Spleen (tissue), 11 donors: ENCODE measurements around the gene FEZ2. TPM values are rescaled to one million over a fixed set of nuclear protein-coding genes. Genes with fewer than 3 reads are reported as not detected.

Experiments used
- DNase-seq: peaks from one replicate; pipeline ENCODE4 v3.0.0-alpha.2; 2020
- H3K27ac ChIP-seq, 8 donors: fragments of 200-600 bp; sonication (generic) in 7 of 8; 1 replicate in 4 of 8; 2 replicates in 4 of 8; pipeline versions ENCODE4 v1.5.0 to v1.8.0; 2016 to 2021; ENCODE audit warnings: inconsistent platforms in 4 of 8, mild to moderate bottlenecking in 4 of 8, moderate library complexity in 1 of 8
- H3K27me3 ChIP-seq, 7 donors: fragments of 200-600 bp; sonication (generic) in 6 of 7; replicated peaks in 1 of 7; 1 replicate in 4 of 7; 2 replicates in 3 of 7; pipeline versions ENCODE4 v1.5.0 to v1.8.0; 2016 to 2021; ENCODE audit warnings: inconsistent platforms in 3 of 7, mild to moderate bottlenecking in 1 of 7
- H3K36me3 ChIP-seq, 6 donors: fragments of 200-600 bp; sonication (generic) in 5 of 6; 1 replicate in 4 of 6; 2 replicates in 2 of 6; pipeline versions ENCODE4 v1.5.0 to v1.8.0; 2016 to 2021; ENCODE audit warnings: inconsistent platforms in 2 of 6
- H3K4me1 ChIP-seq, 6 donors: fragments of 200-600 bp; sonication (generic) in 5 of 6; 1 replicate in 3 of 6; 2 replicates in 3 of 6; pipeline versions ENCODE4 v1.5.0 to v1.8.0; 2016 to 2021; ENCODE audit warnings: inconsistent platforms in 3 of 6
- H3K4me3 ChIP-seq, 8 donors: fragments of 200-600 bp; sonication (generic) in 7 of 8; 1 replicate in 4 of 8; 2 replicates in 4 of 8; pipeline versions ENCODE4 v1.5.0 to v1.8.0; 2016 to 2021; ENCODE audit warnings: inconsistent platforms in 4 of 8, mild to moderate bottlenecking in 4 of 8, moderate library complexity in 2 of 8
- H3K9me3 ChIP-seq, 8 donors: fragments of 200-600 bp; sonication (generic) in 7 of 8; 1 replicate in 4 of 8; 2 replicates in 4 of 8; pipeline versions ENCODE4 v1.5.0 to v1.8.0; 2016 to 2021; ENCODE audit warnings: inconsistent platforms in 4 of 8
- POLR2A ChIP-seq, 3 donors: fragments of 450-650 bp; IDR thresholded peaks; one replicate each; pipeline ENCODE4 v1.5.1; 2017; ENCODE audit warnings: antibody characterized with exemption in 3 of 3, mild to moderate bottlenecking in 1 of 3
- POLR2AphosphoS5 ChIP-seq, 3 donors: sonication (generic); formaldehyde crosslinking; IDR thresholded peaks; one replicate each; pipeline ENCODE4 v1.5.1; 2017; ENCODE audit warnings: antibody characterized with exemption in 3 of 3
- WGBS, 5 donors: extraction: QIAGEN DNeasy Blood & Tissue Kit in 3 of 5; methylation state at CpG; one replicate each; pipeline versions ENCODE4 v1.1.5 to v1.1.7; 2013 to 2018; 5-methylcytosine and 5-hydroxymethylcytosine counted together
- intact Hi-C: fragments of 100-400 bp; cut with DNase I; formaldehyde crosslinking; loops from one replicate; pipeline ENCODE4 v1.15.0; 2023; ENCODE audit warnings: low total_unique reads
- polyA plus RNA-seq, 3 donors: library from polyadenylated mRNA; stranded (reverse); fragments of 200-250 nt; gene quantifications; one replicate each; pipeline ENCODE4 v1.2.1, GENCODE V29; 2013
- total RNA-seq, 7 donors: library from RNA; depleted of rRNA in 3 of 7; stranded (reverse); fragments of >200 nt in 3 of 7; fragmentation: NEBNext Ultra II Directional in 4 of 7; extraction: Animal tissue kit (Norgen Biotek cat#: 25700) in 4 of 7; gene quantifications; one replicate each; pipeline versions ENCODE4 v1.1.0 to v1.2.1, GENCODE V29; 2016 to 2021
- TF ChIP-seq, protein P1 (sequence below), 11 experiments: fragments of 200-600 bp in 7 of 11; fragments of 450-650 bp in 4 of 11; sonication (generic) in 4 of 11; IDR thresholded peaks in 8 of 11; conservative IDR thresholded peaks in 3 of 11; 1 replicate in 7 of 11; 2 replicates in 4 of 11; pipeline versions ENCODE4 v1.4.0 to v1.8.0; 2016 to 2021; ENCODE audit warnings: antibody characterized with exemption in 11 of 11, inconsistent platforms in 4 of 11, mild to moderate bottlenecking in 1 of 11
- donor health status: healthy with polysubstance abuse.
- donor health status: DM: no; HTN: no; CAD: no; lungs with moderate emphysema.
- donor health status: DM: no; HTN: no; CAD: no.
- donor health status: Bipolar disorder and iron deficiency.
- donor health status: healthy.
- donor health status: DM: no; HTN: no; CAD: no.
- donor health status: DM: yes; HTN: yes; CAD: no.

The FEZ2 gene
- total and polyA plus RNA-seq, 10 donors = 12.2 to 76.9 (median 57.1) TPM

- intact Hi-C loops = no loop called here
- no peak for DNase-seq
- 79 to 89% (median 86%) methylated on average over 11 of the region's 11 CpGs for WGBS, 5 donors
- H3K27ac ChIP-seq = peak overlapping the region in 6 of 8 donors; percentile 27 to 72 (median 43)
- no peak overlapping the region for H3K4me3 ChIP-seq
- TF ChIP-seq, protein P1, sequence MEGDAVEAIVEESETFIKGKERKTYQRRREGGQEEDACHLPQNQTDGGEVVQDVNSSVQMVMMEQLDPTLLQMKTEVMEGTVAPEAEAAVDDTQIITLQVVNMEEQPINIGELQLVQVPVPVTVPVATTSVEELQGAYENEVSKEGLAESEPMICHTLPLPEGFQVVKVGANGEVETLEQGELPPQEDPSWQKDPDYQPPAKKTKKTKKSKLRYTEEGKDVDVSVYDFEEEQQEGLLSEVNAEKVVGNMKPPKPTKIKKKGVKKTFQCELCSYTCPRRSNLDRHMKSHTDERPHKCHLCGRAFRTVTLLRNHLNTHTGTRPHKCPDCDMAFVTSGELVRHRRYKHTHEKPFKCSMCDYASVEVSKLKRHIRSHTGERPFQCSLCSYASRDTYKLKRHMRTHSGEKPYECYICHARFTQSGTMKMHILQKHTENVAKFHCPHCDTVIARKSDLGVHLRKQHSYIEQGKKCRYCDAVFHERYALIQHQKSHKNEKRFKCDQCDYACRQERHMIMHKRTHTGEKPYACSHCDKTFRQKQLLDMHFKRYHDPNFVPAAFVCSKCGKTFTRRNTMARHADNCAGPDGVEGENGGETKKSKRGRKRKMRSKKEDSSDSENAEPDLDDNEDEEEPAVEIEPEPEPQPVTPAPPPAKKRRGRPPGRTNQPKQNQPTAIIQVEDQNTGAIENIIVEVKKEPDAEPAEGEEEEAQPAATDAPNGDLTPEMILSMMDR (IDR thresholded peaks at IDR 0.05 in 8 of 11, conservative IDR thresholded peaks at IDR 0.05 in 3 of 11) = no peak
- no peak for TF ChIP-seq POLR2A (IDR thresholded peaks at IDR 0.05)
- no peaks in the 10 kb centered on the region for H3K9me3 ChIP-seq
- peaks cover 0 to 97% (median 31%) of the 10 kb centered on the region in 6 donors for H3K36me3 ChIP-seq
- no peaks in the 10 kb centered on the region for H3K27me3 ChIP-seq
- H3K4me1 ChIP-seq = peaks cover 0 to 14% (median 7%) of the 10 kb centered on the region in 6 donors
These were observed 56.8 kb downstream of the FEZ2 start for GRCh38 chr2:36540986-36541754.

GRCh38 chr2:36539631-36540030 is 58.3 kb downstream of the FEZ2 start:
- 90 to 94% (median 93%) methylated on average over 7 of the region's 7 CpGs for WGBS, 5 donors
- no peak overlapping the region for H3K4me3 ChIP-seq
- intact Hi-C loops = no loop called here
- TF ChIP-seq POLR2A (IDR thresholded peaks at IDR 0.05) (no peak), POLR2AphosphoS5 (IDR thresholded peaks at IDR 0.05) (no peak)
- TF ChIP-seq, protein P1 (IDR thresholded peaks at IDR 0.05 in 8 of 11, conservative IDR thresholded peaks at IDR 0.05 in 3 of 11) = no peak
- H3K4me1 ChIP-seq = peaks cover 0 to 14% (median 7%) of the 10 kb centered on the region in 6 donors
- H3K27ac ChIP-seq = peak overlapping the region in 1 of 8 donors; percentile 24
- peaks cover 0 to 88% (median 26%) of the 10 kb centered on the region in 6 donors for H3K36me3 ChIP-seq
- H3K9me3 ChIP-seq = peaks cover 0 to under 1% (median 0%) of the 10 kb centered on the region in 8 donors
- no peak for DNase-seq
- H3K27me3 ChIP-seq = no peaks in the 10 kb centered on the region

DNA sequence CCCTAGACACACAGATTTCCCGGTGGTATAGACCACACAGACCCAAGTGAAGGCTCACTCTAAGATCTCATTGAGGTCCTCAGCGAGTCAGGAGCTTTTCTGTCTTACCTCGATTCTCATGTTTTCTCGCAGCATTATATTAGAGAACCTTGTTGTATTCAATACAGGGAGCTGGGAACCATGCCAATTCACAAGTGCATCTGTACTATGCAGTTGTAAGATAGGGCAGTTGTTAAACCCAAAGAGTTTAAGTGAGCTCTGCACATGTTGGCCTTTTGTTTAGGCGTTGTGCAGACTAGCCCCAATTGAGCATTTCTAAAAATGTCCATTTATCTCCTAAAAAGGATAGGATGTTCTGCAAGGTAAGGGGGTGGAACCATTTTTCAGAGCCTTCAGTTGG is 59.6 kb downstream of the FEZ2 start:
- no peak for DNase-seq
- H3K27ac ChIP-seq = no peak overlapping the region
- intact Hi-C loops = no loop called here

DNA sequence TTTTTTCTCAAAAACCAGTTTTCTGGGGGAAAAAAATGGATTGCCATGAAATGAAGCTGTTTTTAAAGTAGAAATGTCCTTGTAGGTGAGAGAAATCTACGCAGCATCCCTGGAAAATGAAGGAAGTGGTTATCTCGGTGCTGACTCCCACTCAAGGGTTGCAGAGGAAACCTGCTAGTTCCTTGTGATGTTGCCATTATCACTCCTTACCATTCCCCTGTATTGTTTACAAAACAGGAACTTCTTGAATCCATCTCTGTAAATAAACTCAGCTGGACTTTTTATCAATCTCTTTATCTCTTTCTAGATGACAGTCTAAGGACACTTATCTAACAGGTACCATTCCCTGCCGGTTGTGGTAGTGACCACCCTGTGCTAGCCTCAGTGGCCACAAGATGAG is 61.2 kb downstream of the FEZ2 start:
- no peak overlapping the region for H3K4me3 ChIP-seq
- H3K4me1 ChIP-seq = peaks cover 0 to 8% (median 1%) of the 10 kb centered on the region in 6 donors
- DNase-seq = no peak
- peaks cover 0 to 5% (median 0%) of the 10 kb centered on the region in 8 donors for H3K9me3 ChIP-seq
- no peaks in the 10 kb centered on the region for H3K27me3 ChIP-seq
- H3K27ac ChIP-seq = no peak overlapping the region
- 58 to 81% (median 69%) methylated on average over 3 of the region's 3 CpGs for WGBS, 5 donors
- TF ChIP-seq, protein P1 (IDR thresholded peaks at IDR 0.05 in 8 of 11, conservative IDR thresholded peaks at IDR 0.05 in 3 of 11) = no peak
- intact Hi-C loops = no loop called here
- peaks cover 0 to 75% (median 19%) of the 10 kb centered on the region in 6 donors for H3K36me3 ChIP-seq

More for the DNA sequence above, 59.6 kb downstream of the FEZ2 start:
- peaks cover 0 to 76% (median 17%) of the 10 kb centered on the region in 6 donors for H3K36me3 ChIP-seq
- H3K27me3 ChIP-seq = no peaks in the 10 kb centered on the region
- 52 to 70% (median 62%) methylated on average over 5 of the region's 5 CpGs for WGBS, 5 donors
- peaks cover 0 to 5% (median 0%) of the 10 kb centered on the region in 8 donors for H3K9me3 ChIP-seq
- no peak overlapping the region for H3K4me3 ChIP-seq
- TF ChIP-seq, protein P1 (IDR thresholded peaks at IDR 0.05 in 8 of 11, conservative IDR thresholded peaks at IDR 0.05 in 3 of 11) = no peak
- TF ChIP-seq POLR2A (IDR thresholded peaks at IDR 0.05) = no peak
- TF ChIP-seq POLR2AphosphoS5 (IDR thresholded peaks at IDR 0.05) = no peak
- peaks cover 0 to 14% (median 7%) of the 10 kb centered on the region in 6 donors for H3K4me1 ChIP-seq
